Activated CD4-positive, alpha-beta T cell treated with anti-CD3 and anti-CD28 coated beads, Interleukin-2, amount 50 U/mL, for 24 hours (primary cell): Measurements from ENCODE around the gene IGSF3.

ENCODE experiments used
- DNase-seq, 2 donors: peaks; one replicate each; pipeline ENCODE4 v3.0.0-alpha.2; 2020; ENCODE audit warnings: low read depth in 1 of 2, low spot score in 1 of 2

The IGSF3 gene

GRCh38 chr1:116686723-116687352 lies 19.3 kb upstream of the IGSF3 start:
- DNase-seq, result no peak

- DNase-seq, result no peak
Observed at GRCh38 chr1:116686175-116686574, 18.6 kb upstream of the IGSF3 start.

DNA sequence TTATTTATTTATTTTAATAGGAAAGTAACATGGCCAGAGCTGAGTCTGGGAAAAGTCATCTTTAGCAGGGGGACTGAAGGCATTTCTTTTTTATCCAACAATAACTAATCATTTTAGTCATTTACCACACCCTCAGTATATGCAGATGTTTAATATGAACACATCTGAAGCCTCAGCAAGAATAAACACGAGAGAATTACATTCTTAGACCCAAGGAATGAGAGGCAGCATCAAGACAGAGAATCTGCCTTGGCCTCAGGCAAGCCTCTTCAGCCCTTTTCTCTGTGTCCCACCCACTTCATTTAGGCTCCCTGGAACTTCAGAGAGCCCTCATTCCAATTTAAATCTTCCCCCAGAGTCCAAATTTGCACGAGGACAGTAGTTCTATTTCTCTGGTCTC lies 17.0 kb upstream of the IGSF3 start:
- DNase-seq, result no peak

- DNase-seq, result no peak
Observed at GRCh38 chr1:116682641-116683221, 15.2 kb upstream of the IGSF3 start.

DNA sequence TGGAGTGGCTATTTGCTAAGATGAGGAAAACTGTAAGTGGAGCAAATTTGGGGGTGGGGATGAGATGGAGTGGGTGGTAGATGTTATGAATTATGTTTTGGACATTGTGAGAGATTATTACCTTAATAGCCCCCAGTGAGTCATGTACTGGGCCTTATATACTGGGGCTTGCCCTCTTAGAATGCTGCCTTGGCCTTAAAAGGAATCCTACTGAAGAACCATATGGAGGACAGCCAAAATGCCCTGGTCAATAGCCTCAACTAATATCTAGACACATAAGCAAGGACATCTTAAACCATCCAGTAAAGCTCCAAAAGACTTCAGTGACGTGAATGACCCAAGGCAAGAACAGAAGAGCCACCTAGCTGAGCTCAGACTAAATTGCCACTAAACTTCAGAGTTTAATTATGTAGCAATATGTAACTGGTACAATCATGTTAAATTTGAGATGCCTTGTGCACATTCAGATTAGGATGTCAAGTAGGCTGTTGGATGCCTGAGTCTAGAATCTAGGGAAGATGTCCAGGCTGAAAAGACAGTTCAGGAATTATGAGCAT lies 13.9 kb upstream of the IGSF3 start:
- no peak for DNase-seq

DNA sequence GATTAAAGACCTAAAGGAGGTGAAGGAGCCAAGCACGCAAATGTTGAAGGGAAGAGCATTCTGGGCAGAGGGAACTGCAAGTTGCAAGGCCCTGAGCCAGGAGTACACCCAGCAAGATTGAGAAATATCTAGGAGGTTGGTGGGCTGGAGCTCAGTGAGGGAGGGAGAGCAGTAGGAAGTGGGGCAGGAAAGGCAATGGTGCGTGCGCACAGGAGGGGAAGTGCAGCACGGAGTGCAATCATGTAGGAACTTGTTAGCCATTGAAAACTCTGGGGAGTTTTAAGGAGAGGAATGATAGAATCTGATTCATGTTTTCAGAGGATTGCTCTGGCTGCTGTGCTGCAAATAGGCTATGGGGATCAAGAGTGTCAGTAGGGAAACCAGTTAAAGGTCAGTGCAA lies 13.2 kb upstream of the IGSF3 start:
- no peak for DNase-seq

- DNase-seq, result no peak
Observed at GRCh38 chr1:116679828-116680628, 12.5 kb upstream of the IGSF3 start.

- DNase-seq, result no peak
Observed at GRCh38 chr1:116679091-116679827, 11.7 kb upstream of the IGSF3 start.

- DNase-seq, result no peak
Observed at GRCh38 chr1:116678732-116679090, 11.2 kb upstream of the IGSF3 start.

- no peak for DNase-seq
Observed at GRCh38 chr1:116677474-116678062, 10.0 kb upstream of the IGSF3 start.

DNA sequence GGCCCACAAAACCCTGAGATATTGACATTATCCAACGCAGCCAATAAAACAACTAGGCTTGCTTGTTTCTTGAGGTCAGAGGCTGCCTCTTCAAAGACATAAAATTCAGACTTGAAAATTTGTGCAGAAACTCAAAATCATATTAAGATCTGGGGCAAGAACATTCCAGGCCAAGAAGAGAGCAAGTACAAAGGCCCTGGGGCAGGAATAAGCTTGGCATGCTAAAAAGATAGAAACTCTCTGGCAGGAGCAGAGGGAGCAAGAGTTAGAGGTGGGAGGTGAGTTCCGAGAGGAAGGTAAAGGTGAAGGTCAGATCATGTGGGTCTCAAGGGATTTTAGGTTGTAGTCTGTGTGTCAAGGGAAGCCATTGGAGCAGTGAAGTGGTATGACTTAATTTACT lies 8.8 kb upstream of the IGSF3 start:
- DNase-seq, result no peak

- DNase-seq, result no peak
Observed at GRCh38 chr1:116674751-116675150, 7.2 kb upstream of the IGSF3 start.

DNA sequence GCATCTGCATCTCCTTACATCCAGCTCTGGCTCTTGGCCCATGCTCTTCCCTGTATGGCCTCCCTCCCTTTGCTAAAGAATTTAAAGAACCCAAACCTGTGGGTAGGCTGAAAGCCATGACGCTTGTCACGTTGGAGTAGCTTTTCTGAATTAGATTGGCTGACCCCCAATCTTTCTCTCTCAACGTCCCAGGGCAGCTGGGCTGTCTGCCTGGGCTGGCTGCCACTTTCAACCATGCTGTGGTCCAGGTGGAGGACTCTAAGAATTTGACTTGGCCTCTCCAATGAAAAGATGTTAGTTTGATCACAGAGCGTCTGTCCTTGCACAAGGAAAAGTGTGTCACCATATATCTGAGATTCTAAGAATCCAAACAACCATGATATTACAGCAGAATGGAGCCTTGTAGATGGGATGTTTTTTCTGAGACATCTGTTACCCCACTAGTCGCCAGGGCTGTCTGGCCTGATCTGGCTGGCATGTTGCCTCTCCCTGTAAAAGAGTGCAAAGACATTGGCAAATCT lies 6.5 kb upstream of the IGSF3 start:
- no peak for DNase-seq

- DNase-seq, result no peak
Observed at GRCh38 chr1:116671912-116672311, 4.4 kb upstream of the IGSF3 start.

DNA sequence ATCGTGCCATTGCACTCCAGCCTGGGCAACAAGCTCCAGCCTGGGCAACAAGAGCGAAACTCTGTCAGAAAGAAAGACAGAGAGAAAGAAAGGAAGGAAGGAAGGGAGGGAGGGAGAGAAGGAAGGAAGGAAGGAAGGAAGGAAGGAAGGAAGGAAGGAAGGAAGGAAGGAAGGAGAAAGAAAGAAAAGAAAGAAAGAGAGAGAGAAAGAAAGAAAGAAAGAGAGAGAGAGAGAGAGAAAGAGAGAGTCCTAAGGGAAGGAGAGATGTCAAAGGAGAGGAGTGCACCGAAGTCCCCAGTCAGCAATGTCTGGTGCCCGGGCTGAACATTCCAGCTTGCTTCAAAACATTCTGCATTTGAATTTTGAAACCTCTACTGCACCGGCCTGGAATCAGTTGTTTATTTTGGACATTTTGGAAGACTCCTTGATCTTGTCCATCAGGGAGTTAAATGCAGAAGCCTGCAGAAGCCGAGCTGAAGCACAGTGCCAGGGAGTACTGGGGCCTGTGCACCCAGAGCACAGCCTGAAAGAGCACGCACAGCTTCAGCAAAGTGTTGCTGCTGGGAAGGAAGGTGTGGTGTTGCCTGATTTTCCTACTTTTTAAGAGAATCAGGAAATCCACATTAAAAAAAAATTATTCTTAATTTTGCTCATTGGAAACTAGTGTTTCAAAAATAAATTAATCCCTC lies 3.7 kb upstream of the IGSF3 start:
- DNase-seq, result no peak

GRCh38 chr1:116668277-116668676 lies 744 bp upstream of the IGSF3 start:
- DNase-seq, result no peak

DNA sequence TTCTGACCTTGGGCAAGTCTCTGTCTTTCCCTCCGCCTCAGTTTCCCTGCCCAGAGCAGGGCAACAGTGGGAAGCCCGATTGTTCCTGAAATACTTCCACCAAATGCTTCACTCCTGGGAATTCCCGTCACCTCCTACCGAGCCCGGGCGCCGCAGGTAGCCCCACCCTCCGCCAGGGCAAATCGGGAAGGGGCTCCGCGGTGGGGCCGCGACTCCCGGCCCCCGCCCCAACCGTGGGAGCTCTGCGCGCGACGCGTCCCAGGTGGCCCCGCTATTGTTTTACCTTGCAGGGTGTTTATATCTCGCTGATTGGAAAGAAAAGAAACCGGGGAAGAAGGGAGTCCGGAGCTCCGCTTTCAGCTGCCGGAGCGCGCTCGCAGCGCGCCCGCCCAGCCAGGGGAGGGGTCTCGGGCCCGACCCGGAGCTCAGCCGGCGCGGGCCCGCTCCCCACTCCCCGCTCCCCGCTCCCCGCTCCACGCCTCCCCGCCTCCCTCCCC lies 407 bp downstream of the IGSF3 start:
- DNase-seq, result no peak

DNA sequence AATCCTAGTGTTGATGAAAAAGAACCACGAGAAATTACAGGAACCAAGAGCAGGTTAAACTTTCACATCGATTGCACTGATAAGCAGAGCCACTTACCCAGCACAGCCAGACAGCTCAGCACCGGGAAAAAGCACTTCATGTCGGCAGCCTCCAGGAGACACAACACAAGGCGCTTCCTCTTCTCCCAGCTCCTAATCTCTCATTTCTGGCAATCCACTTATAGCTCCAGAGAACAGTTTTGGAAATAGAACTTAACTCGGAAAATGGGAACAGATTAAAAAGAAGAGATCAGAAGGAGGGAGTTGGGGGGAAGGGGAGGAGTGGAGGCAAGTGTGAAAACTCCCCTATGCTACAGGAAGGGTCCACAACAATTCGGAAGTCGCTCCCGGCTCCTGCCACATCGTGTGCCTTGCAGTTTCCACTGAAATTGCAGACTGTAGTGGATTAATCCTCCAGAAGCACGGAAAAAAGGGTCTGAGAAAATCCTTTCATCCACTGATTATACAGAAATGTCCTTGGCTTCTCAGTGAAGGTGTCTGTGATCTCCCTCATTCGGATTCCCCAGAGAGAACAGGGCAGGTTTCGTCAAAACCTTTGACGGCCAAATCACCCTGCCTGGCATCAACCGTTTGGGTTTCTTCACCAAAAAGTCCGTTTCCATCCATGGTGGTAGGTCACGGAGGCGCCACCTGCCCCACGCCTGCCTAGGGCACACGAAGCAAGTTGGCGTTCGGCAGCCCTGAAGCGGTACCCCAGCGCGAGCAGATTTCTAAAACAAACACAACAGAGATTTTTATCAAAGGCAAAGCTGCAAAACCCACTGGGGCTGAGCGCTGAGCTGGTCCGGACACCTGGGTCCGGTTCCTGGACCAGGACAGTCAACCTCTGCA lies 1.1 kb downstream of the IGSF3 start:
- DNase-seq, result no peak

GRCh38 chr1:116664978-116665371 lies 2.6 kb downstream of the IGSF3 start:
- DNase-seq, result no peak
